Stimulated activated CD8-positive, alpha-beta memory T cell treated with anti-CD3 and anti-CD28 coated beads, Interleukin-12 subunit alpha, Interleukin-12 subunit beta, amount 100 ng/mL, for 24 hours (primary cell): ENCODE results near the gene PBX4.

Experiments
- DNase-seq: peaks from one replicate; pipeline ENCODE4 v3.0.0-alpha.2; 2020; ENCODE audit errors: extremely low read depth

The PBX4 gene

GRCh38 chr19:19526581-19527370 lies 91.7 kb downstream of the PBX4 start:
- no peak for DNase-seq

- DNase-seq = no peak
These were observed 92.7 kb downstream of the PBX4 start for GRCh38 chr19:19525611-19526380.

GRCh38 chr19:19524053-19524452 lies 94.4 kb downstream of the PBX4 start:
- no peak for DNase-seq

- no peak for DNase-seq
These were observed 95.3 kb downstream of the PBX4 start for GRCh38 chr19:19523177-19523576.

GRCh38 chr19:19520989-19521388 lies 97.5 kb downstream of the PBX4 start:
- no peak for DNase-seq

- DNase-seq = no peak
These were observed 101.3 kb downstream of the PBX4 start for GRCh38 chr19:19517235-19517619.

- DNase-seq = peak; percentile 77
These were observed 102.6 kb downstream of the PBX4 start, which contains the start of gene NDUFA13 for GRCh38 chr19:19515642-19516519. NDUFA13 (plus strand) TSS chr19:19516225; CDS start chr19:19516239, 14 bp downstream.

- DNase-seq = no peak
These were observed 103.4 kb downstream of the PBX4 start, which contains the start of gene TSSK6 for GRCh38 chr19:19514881-19515641. TSSK6 (minus strand) TSS chr19:19515548; CDS start chr19:19515427, 121 bp downstream.

GRCh38 chr19:19514215-19514657 lies 104.3 kb downstream of the PBX4 start:
- no peak for DNase-seq

GRCh38 chr19:19513682-19514081 lies 104.8 kb downstream of the PBX4 start:
- DNase-seq = no peak
